ENCODE measurements around the gene SPC25. TPM values are rescaled to one million over a fixed set of nuclear protein-coding genes. Genes with fewer than 3 reads are reported as not detected.

The SPC25 gene
- total RNA-seq, 1 experiment from 2014 or later = 29.8 TPM

DNA sequence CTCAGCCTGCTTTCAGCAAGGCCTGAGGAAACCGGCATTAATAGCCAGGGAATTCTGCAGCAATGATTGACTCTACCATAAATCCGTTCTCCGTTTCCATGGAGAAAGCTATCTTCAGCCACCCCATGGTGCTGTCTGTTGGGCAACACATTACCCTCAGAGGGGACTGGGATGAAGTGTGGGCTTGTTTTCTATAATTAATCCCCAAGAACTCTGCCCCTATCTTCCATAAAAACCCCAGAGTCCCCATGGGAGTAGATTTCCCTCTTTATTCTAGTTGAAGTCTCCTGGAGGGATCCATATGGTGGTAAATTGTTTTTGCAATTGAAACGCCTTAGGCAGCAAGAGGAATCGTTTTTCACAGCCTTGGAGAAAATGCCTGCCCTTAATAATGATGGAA lies 20.1 kb upstream of the SPC25 start:
- no TSS peak for BruUV-seq (replicated peaks)
- H3K9ac ChIP-seq (ENCODE audit: low read length) = no peak overlapping the region
- DNase-seq (ENCODE audit: low read depth, low spot score) = no peak
- TF ChIP-seq ZNF274 (IDR thresholded peaks at IDR 0.05; ENCODE audit: low read depth, low read length) (no peak), ZBTB33 (IDR thresholded peaks at IDR 0.05; ENCODE audit: extremely low read depth, insufficient replicate concordance, low read length) (no peak), FOSL1 (IDR thresholded peaks at IDR 0.05; ENCODE audit: low read depth) (no peak), EZH2phosphoT487 (IDR thresholded peaks at IDR 0.05; ENCODE audit: borderline replicate concordance) (no peak), CBX3 (IDR thresholded peaks at IDR 0.05; ENCODE audit: low read depth) (no peak), ZFX (IDR thresholded peaks at IDR 0.05) (no peak), ELF1 (IDR thresholded peaks at IDR 0.05; ENCODE audit: borderline replicate concordance, low read depth) (no peak), SRF (IDR thresholded peaks at IDR 0.05; ENCODE audit: low read depth) (no peak), SP1 (IDR thresholded peaks at IDR 0.05; ENCODE audit: low read depth) (no peak), POLR2AphosphoS5 (IDR thresholded peaks at IDR 0.05; ENCODE audit: low read depth, low read length) (no peak), YY1 (IDR thresholded peaks at IDR 0.05; ENCODE audit: extremely low read depth, insufficient replicate concordance, low read depth, low read length) (no peak), TCF7L2 (IDR thresholded peaks at IDR 0.05; ENCODE audit: borderline replicate concordance, extremely low read depth, insufficient read depth, insufficient read length) (no peak), EZH2 (IDR thresholded peaks at IDR 0.05) (no peak), CTCF (IDR thresholded peaks at IDR 0.05 in 2 of 3, conservative IDR thresholded peaks at IDR 0.05 in 1 of 3; ENCODE audit: borderline replicate concordance in 1 of 3, insufficient read depth in 1 of 3, low read depth in 2 of 3, low read length in 2 of 3) (no peak), CEBPB (IDR thresholded peaks at IDR 0.05; ENCODE audit: low read depth) (no peak)
- TF ChIP-seq, protein P1, sequence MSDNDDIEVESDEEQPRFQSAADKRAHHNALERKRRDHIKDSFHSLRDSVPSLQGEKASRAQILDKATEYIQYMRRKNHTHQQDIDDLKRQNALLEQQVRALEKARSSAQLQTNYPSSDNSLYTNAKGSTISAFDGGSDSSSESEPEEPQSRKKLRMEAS (IDR thresholded peaks at IDR 0.05) = no peak
- H3K27me3 ChIP-seq (ENCODE audit: insufficient read depth, low read length) = no peaks in the 10 kb centered on the region
- H3K4me3 ChIP-seq (replicated peaks in 1 of 2; ENCODE audit: low read depth in 1 of 2, low read length in 2 of 2) = no peak overlapping the region
- H3K4me1 ChIP-seq (ENCODE audit: control insufficient read depth in 1 of 2, insufficient read depth in 2 of 2, low read length in 2 of 2) = no peaks in the 10 kb centered on the region
- no peak overlapping the region for H2AFZ ChIP-seq (ENCODE audit: low read depth, low read length, poor library complexity, severe bottlenecking)
- H3K79me2 ChIP-seq (ENCODE audit: insufficient read depth, low read length) = no peaks in the 10 kb centered on the region
- RAD21 ChIA-PET (ENCODE audit: low non-redundant PET in 1 of 2, low total read pairs in 2 of 2, uncharacterized antibody in 2 of 2, unreplicated experiment in 2 of 2) = no interaction called here
- no peaks in the 10 kb centered on the region for H4K20me1 ChIP-seq (ENCODE audit: insufficient read depth)
- no peak for ATAC-seq
- peaks cover 0 to under 1% of the 10 kb centered on the region in 2 experiments; a peak in 1 of 4 replicates for H3K9me3 ChIP-seq (ENCODE audit: control insufficient read depth in 1 of 2, insufficient read depth in 1 of 2, low read depth in 1 of 2, low read length in 2 of 2)
- intact Hi-C loops (cut with micrococcal nuclease) = loop anchor here (10.0 kb wide), 1 partner anchor 766 kb away; no protein-coding TSS in a partner anchor
- H3K27ac ChIP-seq (ENCODE audit: low read depth, low read length) = no peak overlapping the region
- POLR2A ChIA-PET = no interaction called here
- no peak overlapping the region for H3K4me2 ChIP-seq (ENCODE audit: low read length)
- CTCF ChIA-PET = interaction anchor here (0.7 kb wide), 1 partner anchor 11 kb away, joined by 3 read pairs; no protein-coding TSS in a partner anchor
- no peaks in the 10 kb centered on the region for H3K36me3 ChIP-seq (ENCODE audit: control insufficient read depth in 1 of 2, insufficient read depth in 2 of 2, low read length in 2 of 2)
- no peaks in the 10 kb centered on the region for H3K9me2 ChIP-seq (ENCODE audit: insufficient read depth)

Data from HCT116 (cell line).